Activated naive CD8-positive, alpha-beta T cell treated with anti-CD3 and anti-CD28 coated beads, Interleukin-2, amount 50 U/mL, for 24 hours (primary cell): Measurements from ENCODE around the gene SLC7A4.
"Not testable (repeated sequence)": the region's sequence is repeated elsewhere in the genome, so short reads cannot be mapped to it uniquely, and the experiment has no call there.

ENCODE experiments used
- ATAC-seq: fragments of 150-1000 bp; cut with Tn5 transposase; one replicate; pipeline ENCODE4 v1.10.0; 2021
- DNase-seq: peaks from one replicate; pipeline ENCODE4 v3.0.0; 2021
- H3K27ac Mint-ChIP-seq: one replicate; pipeline ENCODE4 v1.8.0; 2021; ENCODE audit warnings: mild to moderate bottlenecking, mixed read lengths
- H3K27me3 Mint-ChIP-seq: one replicate; pipeline ENCODE4 v1.8.0; 2021; ENCODE audit warnings: mixed read lengths
- H3K36me3 Mint-ChIP-seq: one replicate; pipeline ENCODE4 v1.8.0; 2021; ENCODE audit warnings: low read depth, mixed read lengths
- H3K4me1 Mint-ChIP-seq: one replicate; pipeline ENCODE4 v1.8.0; 2021; ENCODE audit warnings: mixed read lengths
- H3K4me3 Mint-ChIP-seq: one replicate; pipeline ENCODE4 v1.8.0; 2021; ENCODE audit warnings: mild to moderate bottlenecking, moderate library complexity, mixed read lengths
- H3K9me3 Mint-ChIP-seq: one replicate; pipeline ENCODE4 v1.8.0; 2021; ENCODE audit warnings: mixed read lengths

SLC7A4 gene

GRCh38 chr22:21051831-21052400 is 19.6 kb upstream of the SLC7A4 start:
- Mint-ChIP-seq H3K9me3 (no peaks in the 10 kb centered on the region), H3K4me3 (no peak overlapping the region), H3K36me3 (no peaks in the 10 kb centered on the region), H3K27ac (no peak overlapping the region), H3K4me1 (peaks cover 11% of the 10 kb centered on the region), H3K27me3 (peaks cover 4% of the 10 kb centered on the region)
- no peak for ATAC-seq
- DNase-seq: no peak

- DNase-seq: no peak
- H3K36me3 Mint-ChIP-seq: no peaks in the 10 kb centered on the region
- H3K4me1 Mint-ChIP-seq: peaks cover 8% of the 10 kb centered on the region
- H3K9me3 Mint-ChIP-seq: no peaks in the 10 kb centered on the region
- no peak for ATAC-seq
- H3K4me3 Mint-ChIP-seq: no peak overlapping the region
- no peak overlapping the region for H3K27ac Mint-ChIP-seq
- peaks cover under 1% of the 10 kb centered on the region for H3K27me3 Mint-ChIP-seq
Measured at GRCh38 chr22:21051145-21051830, 18.9 kb upstream of the SLC7A4 start.

- ATAC-seq, H3K36me3 Mint-ChIP-seq, DNase-seq, H3K9me3 Mint-ChIP-seq, H3K4me3 Mint-ChIP-seq, H3K27ac Mint-ChIP-seq: not testable (repeated sequence)
- H3K27me3 Mint-ChIP-seq: peaks cover 12% of the 10 kb centered on the region
- H3K4me1 Mint-ChIP-seq: peaks cover 18% of the 10 kb centered on the region
Measured at GRCh38 chr22:21048965-21049364, 16.6 kb upstream of the SLC7A4 start.

- not testable (repeated sequence) for ATAC-seq, DNase-seq, H3K36me3 Mint-ChIP-seq, H3K27ac Mint-ChIP-seq, H3K9me3 Mint-ChIP-seq, H3K4me3 Mint-ChIP-seq
- Mint-ChIP-seq H3K27me3 (peaks cover 16% of the 10 kb centered on the region), H3K4me1 (peaks cover 21% of the 10 kb centered on the region)
Measured at GRCh38 chr22:21048448-21048847, 16.1 kb upstream of the SLC7A4 start.

GRCh38 chr22:21047730-21048129 is 15.4 kb upstream of the SLC7A4 start:
- DNase-seq: no peak
- peaks cover 27% of the 10 kb centered on the region for H3K4me1 Mint-ChIP-seq
- H3K27ac Mint-ChIP-seq: no peak overlapping the region
- H3K27me3 Mint-ChIP-seq: peaks cover 23% of the 10 kb centered on the region
- ATAC-seq: no peak
- no peaks in the 10 kb centered on the region for H3K9me3 Mint-ChIP-seq
- no peaks in the 10 kb centered on the region for H3K36me3 Mint-ChIP-seq
- H3K4me3 Mint-ChIP-seq: no peak overlapping the region

- DNase-seq (no peak), ATAC-seq (no peak)
- Mint-ChIP-seq H3K4me1 (peaks cover 27% of the 10 kb centered on the region), H3K27ac (no peak overlapping the region), H3K36me3 (no peaks in the 10 kb centered on the region), H3K9me3 (no peaks in the 10 kb centered on the region), H3K4me3 (no peak overlapping the region), H3K27me3 (peaks cover 23% of the 10 kb centered on the region)
Measured at GRCh38 chr22:21047035-21047661, 14.8 kb upstream of the SLC7A4 start.

GRCh38 chr22:21045585-21046294 is 13.4 kb upstream of the SLC7A4 start, which contains the start of gene LRRC74B:
Gene LRRC74B (plus strand): TSS chr22:21045946. CDS start chr22:21045987, 41 bp downstream.
- ATAC-seq: peak; percentile 92
- H3K36me3 Mint-ChIP-seq: no peaks in the 10 kb centered on the region
- peak; percentile 83 for DNase-seq
- peak within 1 kb of the TSS; percentile 66 for H3K4me3 Mint-ChIP-seq
- peaks cover 26% of the 10 kb centered on the region for H3K4me1 Mint-ChIP-seq
- H3K27me3 Mint-ChIP-seq: peaks cover 23% of the 10 kb centered on the region
- H3K9me3 Mint-ChIP-seq: no peaks in the 10 kb centered on the region
- H3K27ac Mint-ChIP-seq: peak within 1 kb of the TSS; percentile 77

GRCh38 chr22:21044931-21045584 is 12.7 kb upstream of the SLC7A4 start:
- Mint-ChIP-seq H3K9me3 (no peaks in the 10 kb centered on the region), H3K36me3 (no peaks in the 10 kb centered on the region), H3K4me3 (peak overlapping the region; percentile 66), H3K4me1 (peaks cover 26% of the 10 kb centered on the region), H3K27ac (no peak overlapping the region), H3K27me3 (peaks cover 23% of the 10 kb centered on the region)
- no peak for DNase-seq
- ATAC-seq: peak; percentile 31

- peaks cover 26% of the 10 kb centered on the region for H3K4me1 Mint-ChIP-seq
- DNase-seq (no peak), ATAC-seq (no peak)
- peaks cover 24% of the 10 kb centered on the region for H3K27me3 Mint-ChIP-seq
- H3K36me3 Mint-ChIP-seq: no peaks in the 10 kb centered on the region
- H3K27ac Mint-ChIP-seq: no peak overlapping the region
- H3K9me3 Mint-ChIP-seq: no peaks in the 10 kb centered on the region
- no peak overlapping the region for H3K4me3 Mint-ChIP-seq
Measured at GRCh38 chr22:21043860-21044535, 11.6 kb upstream of the SLC7A4 start.

- no peaks in the 10 kb centered on the region for H3K36me3 Mint-ChIP-seq
- no peak overlapping the region for H3K27ac Mint-ChIP-seq
- DNase-seq (no peak), ATAC-seq (no peak)
- no peaks in the 10 kb centered on the region for H3K9me3 Mint-ChIP-seq
- H3K4me3 Mint-ChIP-seq: no peak overlapping the region
- H3K27me3 Mint-ChIP-seq: peaks cover 24% of the 10 kb centered on the region
- peaks cover 26% of the 10 kb centered on the region for H3K4me1 Mint-ChIP-seq
Measured at GRCh38 chr22:21042978-21043859, 10.9 kb upstream of the SLC7A4 start.

GRCh38 chr22:21041937-21042336 is 9.6 kb upstream of the SLC7A4 start:
- DNase-seq (no peak), ATAC-seq (no peak)
- no peak overlapping the region for H3K27ac Mint-ChIP-seq

GRCh38 chr22:21039158-21039557 is 6.8 kb upstream of the SLC7A4 start:
- H3K9me3 Mint-ChIP-seq, ATAC-seq, H3K27ac Mint-ChIP-seq, DNase-seq, H3K4me3 Mint-ChIP-seq, H3K4me1 Mint-ChIP-seq, H3K36me3 Mint-ChIP-seq: not testable (repeated sequence)
- peaks cover 15% of the 10 kb centered on the region for H3K27me3 Mint-ChIP-seq

More at GRCh38 chr22:21041937-21042336, 9.6 kb upstream of the SLC7A4 start:
- H3K4me3 Mint-ChIP-seq: no peak overlapping the region
- no peaks in the 10 kb centered on the region for H3K36me3 Mint-ChIP-seq
- H3K9me3 Mint-ChIP-seq: no peaks in the 10 kb centered on the region
- H3K27me3 Mint-ChIP-seq: peaks cover 24% of the 10 kb centered on the region
- H3K4me1 Mint-ChIP-seq: peaks cover 26% of the 10 kb centered on the region

- peaks cover 9% of the 10 kb centered on the region for H3K4me1 Mint-ChIP-seq
- ATAC-seq: no peak
- no peaks in the 10 kb centered on the region for H3K36me3 Mint-ChIP-seq
- H3K27ac Mint-ChIP-seq: no peak overlapping the region
- H3K4me3 Mint-ChIP-seq: no peak overlapping the region
- no peaks in the 10 kb centered on the region for H3K9me3 Mint-ChIP-seq
- peaks cover 11% of the 10 kb centered on the region for H3K27me3 Mint-ChIP-seq
- DNase-seq: no peak
Measured at GRCh38 chr22:21038405-21038804, 6.0 kb upstream of the SLC7A4 start.
